ENCODE results near the gene ATG101. TPM values are rescaled to one million over a fixed set of nuclear protein-coding genes. Genes with fewer than 3 reads are reported as not detected.
A peak's percentile ranks its signal among the peaks of the same experiment; 100 is the strongest.

Gene ATG101
- total RNA-seq, 1 experiment from 2014 or later, result 44.6 TPM

DNA sequence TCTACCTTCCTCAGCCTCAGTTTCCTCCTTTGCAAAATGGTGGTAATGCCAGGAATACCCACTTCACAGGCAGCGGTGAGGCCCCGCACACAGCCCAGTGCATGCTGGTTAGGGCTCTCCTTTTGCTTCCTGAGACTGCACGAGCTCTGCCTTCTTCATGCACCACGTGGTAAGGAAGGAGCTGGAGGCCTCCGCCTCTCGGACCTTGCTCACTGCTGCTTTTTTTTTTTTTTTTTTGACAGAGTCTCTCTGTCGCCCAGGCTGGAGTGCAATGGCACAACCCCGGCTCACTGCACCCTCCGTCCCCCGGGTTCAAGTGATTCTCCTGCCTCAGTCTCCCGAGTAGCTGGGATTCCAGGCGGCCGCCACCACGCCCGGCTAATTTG lies 44.9 kb upstream of the ATG101 start:
- Histone ChIP-seq H3K27ac (no peak overlapping the region), H4K20me1 (ENCODE audit: insufficient read depth) (no peaks in the 10 kb centered on the region), H3K27me3 (ENCODE audit: insufficient read depth, low read depth) (peaks cover 4% of the 10 kb centered on the region; the same call in 1 of the 2 replicates), H3K4me3 (no peak overlapping the region), H3K79me2 (ENCODE audit: low read depth) (no peaks in the 10 kb centered on the region), H3K4me1 (replicated peaks; ENCODE audit: insufficient read depth) (peaks cover 14% of the 10 kb centered on the region), H2AFZ (no peak overlapping the region), H3K36me3 (ENCODE audit: low read depth) (no peaks in the 10 kb centered on the region), H3K9me2 (ENCODE audit: insufficient read depth) (no peaks in the 10 kb centered on the region), H3F3A (ENCODE audit: insufficient read depth, low read depth) (peaks cover 16% of the 10 kb centered on the region; the same call in 1 of the 2 replicates), H3K4me2 (peak overlapping the region; percentile 97; the same call in 1 of the 2 replicates), H3K9me3 (ENCODE audit: insufficient read depth, low read depth) (no peaks in the 10 kb centered on the region)
- BruUV-seq (replicated peaks), result no TSS peak
- no peak for DNase-seq
- TF ChIP-seq, protein P1, sequence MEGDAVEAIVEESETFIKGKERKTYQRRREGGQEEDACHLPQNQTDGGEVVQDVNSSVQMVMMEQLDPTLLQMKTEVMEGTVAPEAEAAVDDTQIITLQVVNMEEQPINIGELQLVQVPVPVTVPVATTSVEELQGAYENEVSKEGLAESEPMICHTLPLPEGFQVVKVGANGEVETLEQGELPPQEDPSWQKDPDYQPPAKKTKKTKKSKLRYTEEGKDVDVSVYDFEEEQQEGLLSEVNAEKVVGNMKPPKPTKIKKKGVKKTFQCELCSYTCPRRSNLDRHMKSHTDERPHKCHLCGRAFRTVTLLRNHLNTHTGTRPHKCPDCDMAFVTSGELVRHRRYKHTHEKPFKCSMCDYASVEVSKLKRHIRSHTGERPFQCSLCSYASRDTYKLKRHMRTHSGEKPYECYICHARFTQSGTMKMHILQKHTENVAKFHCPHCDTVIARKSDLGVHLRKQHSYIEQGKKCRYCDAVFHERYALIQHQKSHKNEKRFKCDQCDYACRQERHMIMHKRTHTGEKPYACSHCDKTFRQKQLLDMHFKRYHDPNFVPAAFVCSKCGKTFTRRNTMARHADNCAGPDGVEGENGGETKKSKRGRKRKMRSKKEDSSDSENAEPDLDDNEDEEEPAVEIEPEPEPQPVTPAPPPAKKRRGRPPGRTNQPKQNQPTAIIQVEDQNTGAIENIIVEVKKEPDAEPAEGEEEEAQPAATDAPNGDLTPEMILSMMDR (conservative IDR thresholded peaks at IDR 0.05), result no peak
- TF ChIP-seq EZH2 (IDR thresholded peaks at IDR 0.05; ENCODE audit: low read depth), result no peak
- intact Hi-C loops (cut with micrococcal nuclease; ENCODE audit: unreplicated experiment), result loop anchor here (1.0 to 5.0 kb wide), 7 partner anchors 45 to 1948 kb away; no protein-coding TSS in a partner anchor
- POLR2A ChIA-PET (ENCODE audit: unreplicated experiment), result interaction anchor here (0.6 to 1.0 kb wide), 3 partner anchors 26 to 1305 kb away, joined by 10 to 13 read pairs (median 12); partner anchors contain the start of gene NR4A1
- CTCF ChIA-PET, result interaction anchor here (0.6 to 2.4 kb wide), 24 partner anchors 12 to 1098 kb away, joined by 3 to 25 read pairs (median 6); partner anchors contain the start of gene ATG101

DNA sequence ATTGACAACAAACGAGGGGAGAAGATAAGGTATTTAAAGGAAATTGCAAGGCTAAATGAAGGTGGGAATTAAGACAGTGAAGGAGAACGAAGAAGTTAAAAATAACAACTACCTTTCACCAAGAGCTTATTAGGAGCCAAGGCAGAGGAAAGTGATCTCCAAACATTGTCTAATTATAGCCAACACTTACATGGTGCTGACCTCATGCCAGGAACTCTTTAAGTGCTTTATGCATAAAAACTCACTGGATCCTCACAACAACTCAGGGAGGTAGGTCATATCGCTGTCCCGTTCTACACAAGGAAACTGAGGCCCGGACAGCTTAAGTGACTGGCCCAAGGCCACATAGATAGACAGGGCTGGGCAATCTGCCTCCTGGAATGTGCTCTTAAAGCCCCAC lies 43.5 kb upstream of the ATG101 start:
- Histone ChIP-seq H3K4me3 (no peak overlapping the region), H3K27me3 (ENCODE audit: insufficient read depth, low read depth) (peaks cover 4% of the 10 kb centered on the region; the same call in 1 of the 2 replicates), H2AFZ (no peak overlapping the region), H3K36me3 (ENCODE audit: low read depth) (no peaks in the 10 kb centered on the region), H3K9me3 (ENCODE audit: insufficient read depth, low read depth) (no peaks in the 10 kb centered on the region), H3K27ac (no peak overlapping the region), H3K4me1 (replicated peaks; ENCODE audit: insufficient read depth) (peaks cover 17% of the 10 kb centered on the region), H3K79me2 (ENCODE audit: low read depth) (no peaks in the 10 kb centered on the region), H3K4me2 (peak overlapping the region; percentile 97; the same call in 1 of the 2 replicates), H3K9me2 (ENCODE audit: insufficient read depth) (no peaks in the 10 kb centered on the region), H3F3A (ENCODE audit: insufficient read depth, low read depth) (peaks cover 11% of the 10 kb centered on the region; the same call in 1 of the 2 replicates), H4K20me1 (ENCODE audit: insufficient read depth) (no peaks in the 10 kb centered on the region)
- no TSS peak for BruUV-seq (replicated peaks)
- CTCF ChIA-PET, result interaction anchor here (1.1 to 2.4 kb wide), 11 partner anchors 21 to 853 kb away, joined by 3 to 25 read pairs (median 8); partner anchors contain the start of gene ATG101
- intact Hi-C loops (cut with micrococcal nuclease; ENCODE audit: unreplicated experiment), result loop anchor here (5.0 kb wide), 1 partner anchor 856 kb away; no protein-coding TSS in a partner anchor
- DNase-seq, result no peak
- POLR2A ChIA-PET (ENCODE audit: unreplicated experiment), result interaction anchor here (0.6 kb wide), 2 partner anchors 164 to 493 kb away, joined by 4 read pairs; no protein-coding TSS in a partner anchor
- TF ChIP-seq, protein P1 (conservative IDR thresholded peaks at IDR 0.05), result no peak
- TF ChIP-seq EZH2 (IDR thresholded peaks at IDR 0.05; ENCODE audit: low read depth), result no peak

- Histone ChIP-seq H3K9me2 (ENCODE audit: insufficient read depth) (no peaks in the 10 kb centered on the region), H3K9me3 (ENCODE audit: insufficient read depth, low read depth) (no peaks in the 10 kb centered on the region), H4K20me1 (ENCODE audit: insufficient read depth) (no peaks in the 10 kb centered on the region), H3K27me3 (ENCODE audit: insufficient read depth, low read depth) (peaks cover 4% of the 10 kb centered on the region; the same call in 1 of the 2 replicates), H3K79me2 (ENCODE audit: low read depth) (no peaks in the 10 kb centered on the region), H3K4me1 (replicated peaks; ENCODE audit: insufficient read depth) (peaks cover 21% of the 10 kb centered on the region), H3K4me3 (no peak overlapping the region), H3K36me3 (ENCODE audit: low read depth) (no peaks in the 10 kb centered on the region), H3K27ac (no peak overlapping the region), H3K4me2 (no peak overlapping the region), H2AFZ (no peak overlapping the region), H3F3A (ENCODE audit: insufficient read depth, low read depth) (peaks cover 17% of the 10 kb centered on the region; the same call in 1 of the 2 replicates)
- TF ChIP-seq, protein P1 (conservative IDR thresholded peaks at IDR 0.05), result no peak
- no peak for TF ChIP-seq EZH2 (IDR thresholded peaks at IDR 0.05; ENCODE audit: low read depth)
- DNase-seq, result no peak
- CTCF ChIA-PET, result interaction anchor here (0.7 kb wide), 1 partner anchor 603 kb away, joined by 16 read pairs; no protein-coding TSS in a partner anchor
- no TSS peak for BruUV-seq (replicated peaks)
- POLR2A ChIA-PET (ENCODE audit: unreplicated experiment), result no interaction called here
- intact Hi-C loops (cut with micrococcal nuclease; ENCODE audit: unreplicated experiment), result loop anchor here (5.0 kb wide), 1 partner anchor 855 kb away; no protein-coding TSS in a partner anchor
Measured at GRCh38 chr12:52027085-52027843, 42.5 kb upstream of the ATG101 start.

Measured in PC-9 (cell line).